K562 (cell line): ENCODE results near the gene CLCN2. TPM values are rescaled to one million over a fixed set of nuclear protein-coding genes. Genes with fewer than 3 reads are reported as not detected.

ENCODE experiments used
- ADNP ChIP-seq: fragments of 200-800 bp; sonication (Bioruptor generic); IDR thresholded peaks from 2 replicates; pipeline ENCODE4 v1.6.1; 2016; ENCODE audit warnings: missing genetic modification characterization, missing compliant biosample characterization
- ARID2 ChIP-seq: fragments of 450-650 bp; IDR thresholded peaks from 2 replicates; pipeline ENCODE4 v1.6.1; 2017; ENCODE audit warnings: antibody characterized with exemption, mild to moderate bottlenecking
- BHLHE40 ChIP-seq: IDR thresholded peaks from 2 replicates; pipeline ENCODE4 v1.6.1; 2011; ENCODE audit warnings: low read length, improper control_type of control experiment
- CREM ChIP-seq: IDR thresholded peaks from 2 replicates; pipeline ENCODE4 v1.6.1; 2014; ENCODE audit warnings: antibody characterized with exemption, low read depth
- CTBP1 ChIP-seq: fragments of 450-650 bp; IDR thresholded peaks from 2 replicates; pipeline ENCODE4 v1.6.1; 2016; ENCODE audit warnings: borderline replicate concordance
- DNMT1 ChIP-seq: fragments of 450-650 bp; IDR thresholded peaks from 2 replicates; pipeline ENCODE4 v1.6.1; 2016; ENCODE audit warnings: antibody characterized with exemption, mild to moderate bottlenecking
- ESRRB ChIP-seq: fragments of 250-450 bp; sonication (Bioruptor Pico); IDR thresholded peaks from 2 replicates; pipeline ENCODE4 v1.5.0; 2020; ENCODE audit warnings: mild to moderate bottlenecking, moderate library complexity, borderline replicate concordance
- GABPB1 ChIP-seq: sonication (generic); formaldehyde crosslinking; IDR thresholded peaks from 2 replicates; pipeline ENCODE4 v1.8.0; 2022; ENCODE audit warnings: mild to moderate bottlenecking, missing genetic modification reagents
- NFE2 ChIP-seq: IDR thresholded peaks from 2 replicates; pipeline ENCODE4 v1.6.1; 2014; ENCODE audit warnings: antibody characterized with exemption, low read depth
- REST ChIP-seq, 2 experiments: fragments of 450-650 bp; formaldehyde crosslinking in 1 of 2; IDR thresholded peaks; 2 replicates each; pipeline versions ENCODE4 v1.4.0 to v1.6.1; 2014 to 2020; ENCODE audit warnings: mild to moderate bottlenecking in 2 of 2, borderline replicate concordance in 1 of 2, low read depth in 1 of 2
- SPI1 ChIP-seq: IDR thresholded peaks from 2 replicates; pipeline ENCODE4 v1.6.1; 2011; ENCODE audit warnings: low read depth, low read length, control low read depth, borderline replicate concordance
- STAG1 ChIP-seq: sonication (generic); formaldehyde crosslinking; IDR thresholded peaks from 2 replicates; pipeline ENCODE4 v1.5.0; 2020; ENCODE audit warnings: missing genetic modification reagents, borderline replicate concordance
- TBP ChIP-seq: optimal IDR thresholded peaks from 2 replicates; pipeline ENCODE3; 2011; ENCODE audit warnings: low read depth, low read length, improper control_type of control experiment
- TSHZ1 ChIP-seq: fragments of 250-450 bp; sonication (Bioruptor Pico); IDR thresholded peaks from 2 replicates; pipeline ENCODE4 v1.4.0; 2020; ENCODE audit warnings: mild to moderate bottlenecking, moderate library complexity
- ZBTB1 ChIP-seq: sonication (generic); formaldehyde crosslinking; IDR thresholded peaks from 2 replicates; pipeline ENCODE4 v1.8.1; 2023; ENCODE audit warnings: missing genetic modification reagents, low read depth, mild to moderate bottlenecking, borderline replicate concordance
- ZEB2 ChIP-seq: fragments of 450-650 bp; IDR thresholded peaks from 2 replicates; pipeline ENCODE4 v1.6.1; 2016
- ZNF75A ChIP-seq: fragments of 450-650 bp; formaldehyde crosslinking; IDR thresholded peaks from 2 replicates; pipeline ENCODE4 v1.4.0; 2020; ENCODE audit warnings: mild to moderate bottlenecking
- polyA plus RNA-seq, 8 experiments: library from polyadenylated mRNA; depleted of rRNA in 4 of 8; stranded (reverse) in 5 of 8; unstranded in 3 of 8; fragments of >200 nt; fragmentation: Nextera tagmentation in 2 of 8; fragmentation: Illumina TruSeq in 1 of 8; extraction: Ambion mirVana in 2 of 8; extraction: Trizol in 1 of 8; gene quantifications; 2 replicates each; pipeline versions ENCODE4 v1.2.1 to v1.2.3, GENCODE V29; 2011 to 2014; ENCODE audit warnings: inconsistent platforms in 1 of 8, missing spikeins in 1 of 8
- total RNA-seq, 7 experiments: library from RNA; depleted of rRNA in 6 of 7; stranded (reverse); fragments of >200 nt in 6 of 7; fragmentation: Illumina TruSeq in 2 of 7; extraction: Trizol in 2 of 7; gene quantifications; 2 replicates each; pipeline versions ENCODE4 v1.2.1 to v1.2.3, GENCODE V29; 2011 to 2021; ENCODE audit warnings: low replicate concordance in 1 of 7

CLCN2 gene
- total and polyA plus RNA-seq, 9 of the 15 experiments (the other 6 are each of a cell fraction or from before 2014, with no cell fraction given), result 0.10 to 14.0 (median 6.9) TPM

GRCh38 chr3:184371570-184372018 is 10.2 kb upstream of the CLCN2 start (continued):
- TF ChIP-seq TSHZ1 (CRISPR knock-in tag) (no peak), GABPB1 (peak; percentile 33; the same call in 1 of the 2 replicates), ESRRB (CRISPR knock-in tag) (no peak), REST (IDR thresholded peaks at IDR 0.05; ENCODE audit: borderline replicate concordance) (peak; percentile 86), REST (CRISPR knock-in tag; IDR thresholded peaks at IDR 0.05; ENCODE audit: low read depth) (no peak), ZEB2 (no peak), ARID2 (peak; percentile 66; the same call in 1 of the 2 replicates), TBP (peak; percentile 31), ZNF75A (CRISPR knock-in tag) (no peak), SPI1 (peak; percentile 74), ZBTB1 (CRISPR knock-in tag) (no peak), BHLHE40 (peak; percentile 23; the same call in 1 of the 2 replicates), ADNP (tag) (no peak), CTBP1 (no peak), CREM (0 out of 2 replicates have a peak, but pooled peaks have one; percentile 9), STAG1 (CRISPR knock-in tag) (peak; percentile 85; the same call in 1 of the 2 replicates), NFE2 (peak; percentile 53; the same call in 1 of the 2 replicates), DNMT1 (no peak)
